Daoy (cell line): Measurements from ENCODE around the gene RNF31. TPM values are rescaled to one million over a fixed set of nuclear protein-coding genes. Genes with fewer than 3 reads are reported as not detected.
"Not testable (repeated sequence)": the region's sequence is repeated elsewhere in the genome, so short reads cannot be mapped to it uniquely, and the experiment has no call there.

Experiments used
- DNase-seq: peaks from one replicate; pipeline ENCODE4 v3.0.0-alpha.2; 2015; ENCODE audit warnings: low read depth
- total RNA-seq: library from RNA; depleted of rRNA; stranded (reverse); fragments of >200 nt; shearing (Covaris generic); gene quantifications from 2 replicates; pipeline ENCODE4 v1.2.3, GENCODE V29; 2014; rRNA removed

RNF31 gene
- total RNA-seq, 1 experiment from 2014 or later, result 49.7 TPM

DNA sequence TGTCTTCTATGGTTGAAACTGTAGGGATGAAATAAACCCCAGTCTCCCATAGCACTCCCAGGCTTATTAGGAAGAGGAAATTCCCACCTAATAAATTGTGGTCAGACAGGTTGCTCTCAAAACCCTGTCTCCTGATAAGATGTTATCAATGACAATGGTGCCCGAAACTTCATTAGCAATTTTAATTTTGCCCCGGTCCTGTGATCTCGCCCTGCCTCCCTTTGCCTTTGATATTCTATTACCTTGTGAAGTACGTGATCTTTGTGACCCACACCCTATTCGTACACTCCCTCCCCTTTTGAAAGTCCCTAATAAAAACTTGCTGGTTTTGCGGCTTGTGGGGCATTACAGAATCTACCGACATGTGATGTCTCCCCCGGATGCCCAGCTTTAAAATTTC lies 55.2 kb downstream of the RNF31 start:
- not testable (repeated sequence) for DNase-seq

GRCh38 chr14:24203249-24203886 lies 56.1 kb downstream of the RNF31 start:
- not testable (repeated sequence) for DNase-seq

GRCh38 chr14:24204163-24205146 lies 57.2 kb downstream of the RNF31 start:
- DNase-seq, result no peak

DNA sequence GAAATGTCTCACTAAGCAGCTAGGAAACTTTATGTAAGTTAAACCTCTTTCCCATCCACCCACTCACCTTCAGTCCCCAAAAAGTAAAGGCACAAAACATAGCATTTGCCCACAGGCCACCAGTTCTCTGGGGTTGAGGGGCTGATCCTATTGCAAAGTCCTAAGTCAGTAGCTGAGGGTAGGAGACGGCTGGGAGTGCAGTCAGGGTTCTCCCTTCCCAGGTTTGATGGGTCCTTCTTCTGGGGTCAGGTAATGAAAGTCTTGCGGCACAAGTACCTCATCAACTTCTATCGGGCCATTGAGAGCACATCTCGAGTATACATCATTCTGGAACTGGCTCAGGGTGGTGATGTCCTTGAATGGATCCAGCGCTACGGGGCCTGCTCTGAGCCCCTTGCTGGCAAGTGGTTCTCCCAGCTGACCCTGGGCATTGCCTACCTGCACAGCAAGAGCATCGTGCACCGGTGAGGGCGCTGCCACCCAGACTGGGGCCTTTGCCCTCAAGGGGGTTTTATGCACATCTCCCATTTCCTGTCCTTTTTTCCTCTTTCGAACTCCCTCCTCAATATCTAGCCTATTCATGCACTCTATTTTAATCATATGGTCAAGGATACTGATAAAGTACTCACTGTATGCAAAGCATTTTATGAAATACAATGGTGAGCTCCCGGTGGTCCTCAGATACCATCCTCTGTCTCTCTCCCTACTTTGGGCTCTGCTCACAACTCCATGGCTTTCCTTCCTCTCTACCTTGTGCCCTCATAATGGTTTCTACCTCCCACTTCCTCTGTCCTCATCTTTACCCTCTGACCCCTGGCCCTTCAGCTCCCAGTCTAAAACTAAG lies 59.2 kb downstream of the RNF31 start:
- DNase-seq, result no peak

DNA sequence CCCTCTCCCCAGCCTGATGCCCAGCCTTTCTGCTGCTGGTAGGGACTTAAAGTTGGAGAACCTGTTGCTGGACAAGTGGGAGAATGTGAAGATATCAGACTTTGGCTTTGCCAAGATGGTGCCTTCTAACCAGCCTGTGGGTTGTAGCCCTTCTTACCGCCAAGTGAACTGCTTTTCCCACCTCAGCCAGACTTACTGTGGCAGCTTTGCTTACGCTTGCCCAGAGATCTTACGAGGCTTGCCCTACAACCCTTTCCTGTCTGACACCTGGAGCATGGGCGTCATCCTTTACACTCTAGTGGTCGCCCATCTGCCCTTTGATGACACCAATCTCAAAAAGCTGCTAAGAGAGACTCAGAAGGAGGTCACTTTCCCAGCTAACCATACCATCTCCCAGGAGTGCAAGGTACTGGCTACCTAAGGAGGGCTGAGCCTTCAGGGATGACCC lies 59.8 kb downstream of the RNF31 start:
- no peak for DNase-seq

DNA sequence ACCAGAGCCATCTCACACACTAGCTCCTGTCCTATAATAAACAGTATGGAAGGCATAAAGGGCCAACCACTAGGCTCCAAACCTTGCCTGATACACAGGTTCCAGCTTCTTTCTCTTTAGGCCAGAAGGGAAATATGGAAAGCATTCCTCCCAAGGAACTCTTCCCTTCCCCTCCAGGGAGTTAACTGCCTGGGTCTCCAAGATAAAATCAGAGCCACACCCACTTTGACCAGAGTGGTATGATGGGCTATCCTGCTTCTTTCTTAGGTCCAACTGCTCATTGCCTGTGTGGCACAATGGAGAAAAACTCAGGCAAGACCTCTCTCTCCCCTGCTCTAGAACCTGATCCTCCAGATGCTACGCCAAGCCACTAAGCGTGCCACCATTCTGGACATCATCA lies 60.3 kb downstream of the RNF31 start:
- DNase-seq, result no peak

Other genes starting within 250 kb of the RNF31 start
- 32.0 and 52.7 TPM in 2 replicates for gene DHRS4, start 193.7 kb upstream of the RNF31 start, total RNA-seq
- gene DHRS4L2, start 158.6 kb upstream of the RNF31 start, total RNA-seq, result 10.7 and 18.7 TPM in 2 replicates
- gene CARMIL3, start 95.5 kb upstream of the RNF31 start, total RNA-seq, result under 0.01 TPM in 1 of 2 replicates, not detected in the other
- not detected in 2 replicates for gene CPNE6, start 75.9 kb upstream of the RNF31 start, total RNA-seq
- gene PCK2, start 53.2 kb upstream of the RNF31 start, total RNA-seq, result 6.6 and 12.6 TPM in 2 replicates
- gene DCAF11, start 32.7 kb upstream of the RNF31 start, total RNA-seq, result 68.9 and 75.2 TPM in 2 replicates
- 3.1 and 5.9 TPM in 2 replicates for gene NRL, start 32.5 kb upstream of the RNF31 start, total RNA-seq
- 2.7 TPM in 1 of 2 replicates, not detected in the other for gene FITM1, start 16.8 kb upstream of the RNF31 start, total RNA-seq
- gene PSME1, start 11.3 kb upstream of the RNF31 start, total RNA-seq, result 191 and 208 TPM in 2 replicates
- 25.4 and 46.5 TPM in 2 replicates for gene EMC9, start 5.9 kb upstream of the RNF31 start, total RNA-seq
- 241 and 245 TPM in 2 replicates for gene PSME2, start 888 bp upstream of the RNF31 start, total RNA-seq
- 7.9 and 25.5 TPM in 2 replicates for gene IRF9, start 13.8 kb downstream of the RNF31 start, total RNA-seq
- not detected in 2 replicates for gene REC8, start 24.6 kb downstream of the RNF31 start, total RNA-seq
- 165 and 275 TPM in 2 replicates for gene IPO4, start 41.3 kb downstream of the RNF31 start, total RNA-seq
- 91.9 and 98.7 TPM in 2 replicates for gene TM9SF1, start 47.9 kb downstream of the RNF31 start, total RNA-seq
- not detected in 2 replicates for gene TSSK4, start 58.2 kb downstream of the RNF31 start, total RNA-seq
- gene CHMP4A, start 66.0 kb downstream of the RNF31 start, total RNA-seq, result 60.1 and 89.8 TPM in 2 replicates
- gene MDP1, start 68.6 kb downstream of the RNF31 start, total RNA-seq, result 12.7 and 18.9 TPM in 2 replicates
- gene NEDD8, start 84.9 kb downstream of the RNF31 start, total RNA-seq, result 308 and 348 TPM in 2 replicates
- 83.3 and 112 TPM in 2 replicates for gene GMPR2, start 85.4 kb downstream of the RNF31 start, total RNA-seq
- 34.6 and 48.3 TPM in 2 replicates for gene TINF2, start 95.1 kb downstream of the RNF31 start, total RNA-seq
- 0.69 and 2.6 TPM in 2 replicates for gene TGM1, start 115.7 kb downstream of the RNF31 start, total RNA-seq
- 21.5 and 22.1 TPM in 2 replicates for gene RABGGTA, start 124.1 kb downstream of the RNF31 start, total RNA-seq
- 1.7 and 4.9 TPM in 2 replicates for gene DHRS1, start 152.3 kb downstream of the RNF31 start, total RNA-seq
- gene NOP9, start 152.4 kb downstream of the RNF31 start, total RNA-seq, result 15.8 and 17.1 TPM in 2 replicates
- gene CIDEB, start 160.5 kb downstream of the RNF31 start, total RNA-seq, result 0.06 TPM in 1 of 2 replicates, not detected in the other
- gene LTB4R2, start 162.6 kb downstream of the RNF31 start, total RNA-seq, result 6.9 and 16.7 TPM in 2 replicates
- 2.5 and 6.3 TPM in 2 replicates for gene LTB4R, start 164.0 kb downstream of the RNF31 start, total RNA-seq
- 0.17 TPM in 1 of 2 replicates, not detected in the other for gene ADCY4, start 187.6 kb downstream of the RNF31 start, total RNA-seq
- not detected in 2 replicates for gene RIPK3, start 192.5 kb downstream of the RNF31 start, total RNA-seq
- 14.5 and 28.8 TPM in 2 replicates for gene NFATC4, start 220.7 kb downstream of the RNF31 start, total RNA-seq